Nephron (organoid): ENCODE data around the gene SCTR.

Source experiments
- H3K27ac Mint-ChIP-seq, 3 experiments: 2 replicates each; pipeline ENCODE4 v1.8.0; 2020; ENCODE audit warnings: mixed read lengths in 3 of 3, mild to moderate bottlenecking in 2 of 3, moderate library complexity in 1 of 3
- H3K27me3 Mint-ChIP-seq: 2 replicates; pipeline ENCODE4 v1.8.0; 2021; ENCODE audit warnings: low read depth, mild to moderate bottlenecking, moderate library complexity, mixed read lengths
- H3K36me3 Mint-ChIP-seq: 2 replicates; pipeline ENCODE4 v1.8.0; 2020; ENCODE audit warnings: low read depth, mixed read lengths
- H3K4me1 Mint-ChIP-seq: 2 replicates; pipeline ENCODE4 v1.8.0; 2020; ENCODE audit warnings: mixed read lengths
- H3K4me3 Mint-ChIP-seq, 3 experiments: 2 replicates each; pipeline ENCODE4 v1.8.0; 2020; ENCODE audit warnings: mild to moderate bottlenecking in 3 of 3, mixed read lengths in 3 of 3, moderate library complexity in 2 of 3
- H3K9me3 Mint-ChIP-seq: 2 replicates; pipeline ENCODE4 v1.8.0; 2020; ENCODE audit warnings: mixed read lengths
- CTCF ChIP-seq, 3 experiments: fragments of 200-600 bp; sonication (generic); IDR thresholded peaks; one replicate each; pipeline ENCODE4 v1.5.0; 2021; ENCODE audit warnings: antibody characterized with exemption in 3 of 3; ENCODE audit not compliant: unreplicated experiment in 3 of 3

SCTR gene

GRCh38 chr2:119430023-119430498 is 94.2 kb downstream of the SCTR start:
- no peaks in the 10 kb centered on the region for H3K36me3 Mint-ChIP-seq
- H3K27me3 Mint-ChIP-seq: peaks cover 20% of the 10 kb centered on the region
- peak overlapping the region; percentile 47 to 92 (median 69) for H3K27ac Mint-ChIP-seq
- H3K4me3 Mint-ChIP-seq: peak overlapping the region; percentile 75 to 83 (median 79)
- no peak for TF ChIP-seq CTCF (IDR thresholded peaks at IDR 0.05; ENCODE audit: unreplicated experiment in 3 of 3)
- H3K4me1 Mint-ChIP-seq: peaks cover 54% of the 10 kb centered on the region
- H3K9me3 Mint-ChIP-seq: no peaks in the 10 kb centered on the region

GRCh38 chr2:119429225-119429981 is 94.9 kb downstream of the SCTR start:
- Mint-ChIP-seq H3K4me3 (peak overlapping the region; percentile 20 to 75 (median 57)), H3K9me3 (no peaks in the 10 kb centered on the region), H3K27me3 (peaks cover 20% of the 10 kb centered on the region), H3K36me3 (no peaks in the 10 kb centered on the region), H3K27ac (peak overlapping the region; percentile 47 to 69 (median 68)), H3K4me1 (peaks cover 48% of the 10 kb centered on the region)
- TF ChIP-seq CTCF (IDR thresholded peaks at IDR 0.05; ENCODE audit: unreplicated experiment in 3 of 3): no peak

- Mint-ChIP-seq H3K4me1 (peaks cover 40% of the 10 kb centered on the region), H3K36me3 (no peaks in the 10 kb centered on the region), H3K9me3 (no peaks in the 10 kb centered on the region), H3K4me3 (peak overlapping the region in 2 of 3 experiments; percentile 20 to 38), H3K27ac (peak overlapping the region; percentile 47 to 69 (median 68)), H3K27me3 (peaks cover 20% of the 10 kb centered on the region)
- TF ChIP-seq CTCF (IDR thresholded peaks at IDR 0.05; ENCODE audit: unreplicated experiment in 3 of 3): no peak
Observed at GRCh38 chr2:119428488-119429224, 95.6 kb downstream of the SCTR start.

GRCh38 chr2:119427756-119428155 is 96.5 kb downstream of the SCTR start:
- Mint-ChIP-seq H3K4me3 (no peak overlapping the region), H3K9me3 (no peaks in the 10 kb centered on the region), H3K36me3 (no peaks in the 10 kb centered on the region), H3K27me3 (peaks cover 15% of the 10 kb centered on the region), H3K27ac (peak overlapping the region; percentile 43 to 71 (median 47)), H3K4me1 (peaks cover 37% of the 10 kb centered on the region)
- TF ChIP-seq CTCF (IDR thresholded peaks at IDR 0.05; ENCODE audit: unreplicated experiment in 3 of 3): no peak

GRCh38 chr2:119426801-119427395 is 97.4 kb downstream of the SCTR start:
- TF ChIP-seq CTCF (IDR thresholded peaks at IDR 0.05; ENCODE audit: unreplicated experiment in 3 of 3): no peak
- H3K27ac Mint-ChIP-seq: peak overlapping the region; percentile 13 to 73 (median 20)
- H3K36me3 Mint-ChIP-seq: peaks cover 2% of the 10 kb centered on the region
- peaks cover 18% of the 10 kb centered on the region for H3K27me3 Mint-ChIP-seq
- H3K4me3 Mint-ChIP-seq: no peak overlapping the region
- peaks cover 2% of the 10 kb centered on the region for H3K9me3 Mint-ChIP-seq
- H3K4me1 Mint-ChIP-seq: peaks cover 34% of the 10 kb centered on the region
